Skeletal muscle cell (primary cell): ENCODE results near the gene NOXA1.
"Not testable (repeated sequence)": the region's sequence is repeated elsewhere in the genome, so short reads cannot be mapped to it uniquely, and the experiment has no call there.

Experiments used
- DNase-seq: peaks from one replicate; pipeline ENCODE4 v3.0.0-alpha.2; 2010; ENCODE audit warnings: low read depth
- H3K4me3 ChIP-seq: 2 replicates; pipeline ENCODE4 v1.5.1; 2011; ENCODE audit warnings: low read depth, mild to moderate bottlenecking, control low read depth, low read length, moderate library complexity

The NOXA1 gene

DNA sequence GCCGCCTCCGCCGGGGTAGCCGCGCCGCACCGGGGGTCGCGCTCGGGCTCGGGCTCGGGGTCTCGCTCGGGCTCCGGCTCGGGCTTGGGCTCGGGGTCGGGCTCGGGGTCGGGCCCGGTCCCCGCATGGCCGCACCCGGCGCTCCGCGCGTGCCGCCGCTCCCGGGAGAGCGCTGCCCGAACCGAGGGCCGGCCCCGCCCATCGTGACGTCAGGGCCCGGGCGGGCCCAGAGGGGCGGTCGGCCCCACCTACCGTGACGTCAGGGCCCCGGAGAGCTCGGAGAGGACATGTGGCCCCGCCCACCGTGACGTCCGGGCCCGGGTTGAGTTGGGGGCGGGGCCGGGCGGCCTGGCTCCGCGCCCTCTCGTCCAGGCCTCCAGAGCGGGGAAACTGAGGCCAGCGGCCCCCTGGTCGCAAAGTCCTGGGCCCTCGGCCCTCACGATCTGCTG, 36.0 kb downstream of the NOXA1 start, which contains the start of gene NSMF:
Gene NSMF (minus strand): TSS at position 183 of the 449 bp plus-strand sequence. CDS start 232 bp downstream, outside the sequence.
- peak; percentile 48 for DNase-seq
- peak within 1 kb of the TSS; percentile 83 for H3K4me3 ChIP-seq

DNA sequence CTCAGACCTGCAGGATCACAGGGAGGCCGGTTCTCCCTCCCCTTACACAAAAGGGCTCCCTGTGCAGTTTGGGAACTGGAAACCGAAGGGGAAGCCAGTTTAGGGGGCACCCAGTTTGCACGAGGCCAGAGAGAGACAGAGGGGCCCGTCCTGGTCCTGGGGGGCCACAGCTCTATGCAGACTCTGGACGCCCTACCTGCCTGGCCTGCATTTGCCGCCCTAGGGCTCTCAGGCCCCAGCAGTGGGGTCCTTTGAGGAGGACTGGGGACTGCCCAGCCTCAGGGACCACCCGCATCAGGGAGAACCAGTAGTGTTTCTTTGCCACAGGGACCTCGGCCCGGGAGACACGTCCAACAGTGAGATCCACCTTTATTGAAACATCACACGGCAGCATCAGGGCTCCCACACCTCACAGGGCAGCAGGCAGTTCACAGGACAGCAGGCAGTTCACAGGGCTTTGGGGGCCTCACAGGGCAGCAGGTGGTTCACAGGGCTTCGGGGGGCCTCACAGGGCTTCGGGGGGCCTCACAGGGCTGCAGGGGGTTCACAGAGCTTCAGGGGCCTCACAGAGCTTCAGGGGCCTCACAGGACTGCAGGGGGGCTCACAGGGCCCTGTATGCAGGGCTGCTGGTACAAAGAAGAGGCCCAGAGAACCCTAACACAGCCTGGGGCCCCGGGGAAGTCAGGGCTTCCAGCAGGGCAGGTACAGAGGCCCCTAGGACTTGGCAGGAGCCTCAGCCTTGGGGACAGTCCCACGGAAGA, 36.6 kb downstream of the NOXA1 start:
- no peak for DNase-seq
- H3K4me3 ChIP-seq = peak overlapping the region; percentile 83

DNA sequence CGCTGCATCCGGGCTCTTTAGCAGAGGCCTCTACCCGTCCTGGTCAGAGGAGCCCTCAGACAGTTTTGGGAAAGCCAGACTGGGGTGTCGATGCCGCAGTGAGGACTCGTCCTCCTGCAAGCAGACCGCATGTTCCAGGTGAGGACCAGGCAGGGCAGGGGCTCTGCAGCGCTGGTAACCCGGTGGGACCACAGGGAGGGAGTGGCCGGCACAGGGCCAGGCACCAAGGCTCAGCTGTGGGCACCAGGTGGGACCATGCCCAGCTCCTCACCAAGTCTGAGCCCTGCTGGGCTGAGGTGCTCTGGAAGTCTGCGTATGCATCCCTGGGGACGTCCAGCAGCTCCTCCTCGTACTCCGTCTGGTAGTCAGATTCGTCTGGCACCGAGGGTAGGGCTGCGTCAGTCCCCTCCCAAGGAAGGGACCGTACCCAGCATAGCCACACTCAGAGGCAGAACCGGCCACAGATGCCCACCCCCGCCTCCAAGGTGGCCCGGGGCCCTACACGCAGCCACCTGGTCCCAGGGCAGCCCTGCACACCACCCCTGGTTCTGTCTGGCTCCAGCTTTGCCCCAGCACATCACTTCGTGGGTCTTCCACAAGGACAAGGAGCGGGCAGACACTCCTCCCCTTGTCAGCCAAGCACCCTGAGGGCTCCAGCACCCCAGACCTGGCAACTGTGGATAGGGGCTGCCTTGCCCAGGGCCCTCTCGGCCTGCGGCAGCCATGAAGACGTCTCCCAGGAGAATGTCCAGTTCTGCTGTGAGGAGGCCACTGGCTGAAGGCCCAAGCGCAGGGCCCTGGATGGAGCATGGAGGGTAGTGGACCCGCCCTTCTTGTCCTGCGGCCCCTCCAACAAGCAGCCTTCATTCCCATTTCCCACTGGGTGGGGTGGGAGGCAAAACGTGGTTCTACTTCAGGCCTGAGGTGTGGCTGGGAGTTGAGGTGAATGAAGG, 37.4 kb downstream of the NOXA1 start:
- no peak for DNase-seq
- H3K4me3 ChIP-seq = no peak overlapping the region

DNA sequence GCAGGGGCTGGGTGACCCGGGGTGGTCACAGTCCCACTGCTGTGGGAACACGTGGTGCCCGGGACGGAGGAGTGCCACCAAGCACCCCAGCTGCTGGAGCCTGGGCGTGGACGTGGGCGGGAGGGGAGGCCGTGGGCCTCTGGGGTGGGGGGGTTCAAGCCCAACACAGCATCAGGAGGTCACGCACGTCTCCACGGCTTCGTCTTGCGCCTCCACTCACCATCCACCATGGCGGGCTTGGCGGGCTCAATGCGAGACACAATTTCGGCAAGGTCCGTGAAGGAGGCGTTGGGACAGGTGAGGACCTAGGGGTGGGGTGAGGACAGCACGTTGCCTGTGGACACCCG, 38.1 kb downstream of the NOXA1 start:
- DNase-seq = no peak
- H3K4me3 ChIP-seq = no peak overlapping the region

DNA sequence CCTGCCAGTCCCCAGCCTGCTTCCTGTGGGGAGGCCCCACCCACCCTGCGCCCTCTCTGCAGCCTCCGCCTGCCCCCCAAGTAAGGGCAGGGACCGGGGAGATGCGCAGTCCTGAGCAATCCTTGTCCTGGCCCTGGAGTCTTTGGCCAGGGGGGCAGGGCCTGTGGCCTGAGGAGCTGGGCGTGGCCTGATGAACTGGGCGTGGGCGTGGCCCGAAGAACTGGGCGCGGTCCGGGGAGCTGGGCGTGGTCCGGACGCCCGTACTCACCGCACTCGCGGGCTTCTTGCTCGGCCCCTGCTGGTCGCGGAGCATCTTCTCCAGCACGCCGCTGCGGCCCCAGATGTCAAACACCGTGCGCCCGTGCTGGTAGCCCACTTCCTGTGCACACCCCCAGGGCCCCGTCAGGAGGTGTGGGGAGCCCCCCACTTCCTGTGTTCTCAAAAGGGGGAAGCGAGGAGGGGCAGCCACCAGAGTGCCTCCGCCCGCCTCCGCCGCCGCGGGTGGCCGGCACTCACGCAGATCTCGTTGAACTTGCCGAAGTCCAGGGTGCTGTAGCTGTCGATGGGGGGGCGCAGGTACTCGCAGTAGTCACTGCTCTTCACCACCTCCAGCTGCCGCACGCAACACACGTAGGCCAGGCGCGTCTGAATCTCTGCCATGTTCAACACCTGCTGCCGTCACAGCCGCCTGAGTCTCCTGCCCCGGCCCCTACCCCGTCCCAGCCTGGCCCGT, 38.6 kb downstream of the NOXA1 start:
- DNase-seq = no peak
- no peak overlapping the region for H3K4me3 ChIP-seq

DNA sequence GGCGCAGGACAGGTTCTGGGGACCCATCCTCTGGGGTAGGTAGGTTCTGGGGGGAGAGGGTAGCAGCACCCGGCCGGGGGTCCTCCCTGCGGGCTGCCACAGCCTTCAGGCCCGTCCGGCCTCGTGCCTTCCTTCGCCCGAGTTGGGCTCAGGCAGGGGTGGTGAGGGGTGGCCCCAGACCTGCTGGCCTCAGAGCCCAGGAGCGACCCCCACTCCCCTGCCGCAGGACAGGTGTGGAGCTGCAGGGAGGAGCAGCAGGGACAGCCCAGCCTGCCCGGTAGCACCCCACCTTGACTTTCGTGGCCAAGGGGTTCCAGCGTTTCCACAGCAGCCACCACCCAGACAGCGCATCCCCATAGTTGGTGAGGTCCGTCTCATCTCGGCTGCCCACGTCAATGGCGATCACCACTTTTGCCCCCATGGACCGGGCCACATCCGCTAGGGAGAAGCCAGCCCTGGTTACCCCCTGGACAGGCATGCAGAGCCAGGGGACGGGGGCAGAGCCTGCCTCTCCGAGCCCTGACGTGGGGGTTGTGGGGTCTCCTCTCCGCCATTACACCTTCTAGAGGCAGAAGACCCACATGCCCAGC, 39.3 kb downstream of the NOXA1 start:
- DNase-seq = no peak
- H3K4me3 ChIP-seq = no peak overlapping the region

DNA sequence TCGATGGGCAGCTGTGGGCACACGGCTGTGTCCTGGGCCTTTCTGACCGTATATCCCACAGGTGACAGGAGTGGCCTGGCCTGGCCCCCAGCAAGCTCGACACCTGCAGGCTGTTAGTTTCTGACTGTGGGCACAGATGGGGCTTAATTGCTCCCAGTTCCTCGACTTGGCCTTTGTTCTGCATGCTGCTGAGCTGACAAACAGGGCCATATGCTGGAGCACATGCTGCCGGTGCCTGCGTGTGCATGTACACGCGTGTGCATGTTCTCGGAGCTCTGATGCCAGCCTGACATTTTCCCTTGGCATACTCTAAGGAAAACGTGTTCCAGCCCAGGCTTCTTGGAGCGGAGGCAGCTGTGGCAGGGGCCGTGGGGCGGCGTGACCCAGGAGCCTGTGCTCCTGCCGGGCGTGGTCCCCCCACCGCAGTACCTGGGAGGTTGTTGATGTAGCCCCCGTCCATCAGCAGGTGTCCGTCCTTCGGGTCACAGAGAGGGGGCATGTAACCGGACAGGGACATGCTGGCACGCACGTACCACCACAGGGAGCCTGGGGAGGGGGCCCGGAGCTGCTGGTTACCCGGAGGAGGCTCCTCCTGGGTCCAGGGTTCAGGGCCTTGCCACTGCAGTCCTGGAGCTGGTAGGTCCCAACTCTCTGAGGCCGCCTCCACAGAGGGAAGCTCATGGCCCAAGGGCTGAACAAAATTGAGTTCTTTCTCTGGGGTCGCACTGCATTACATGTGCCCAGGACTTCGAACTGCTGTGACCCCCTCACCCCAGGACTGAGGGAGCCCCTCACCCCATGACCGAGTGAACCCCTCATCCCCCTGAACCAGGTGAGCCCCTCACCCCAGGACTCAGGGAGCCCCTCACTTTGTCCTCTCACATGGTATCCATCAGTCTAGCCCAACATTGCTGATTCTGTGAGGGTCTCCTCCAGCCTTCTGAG, 40.1 kb downstream of the NOXA1 start:
- no peak overlapping the region for H3K4me3 ChIP-seq

DNA sequence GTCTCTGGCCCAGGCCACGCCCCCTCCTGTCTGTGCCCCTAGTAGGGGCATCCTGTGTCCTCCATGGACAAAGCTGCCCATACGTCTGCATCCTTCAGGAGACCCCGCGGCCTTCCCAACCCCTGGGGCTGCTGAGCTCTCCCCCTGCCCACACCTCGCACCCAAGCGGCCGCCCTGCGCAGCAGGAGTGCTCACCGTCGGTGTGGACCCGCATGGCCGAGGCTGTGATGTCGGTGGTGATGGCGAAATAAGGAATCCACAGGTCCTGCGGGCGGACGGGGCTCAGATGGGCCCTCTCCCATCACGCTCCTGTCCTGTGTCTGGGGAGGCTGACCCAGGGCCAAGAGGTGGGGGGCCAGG, 40.7 kb downstream of the NOXA1 start:
- DNase-seq = no peak
- H3K4me3 ChIP-seq = no peak overlapping the region

More for the DNA sequence above, 40.1 kb downstream of the NOXA1 start:
- no peak for DNase-seq

DNA sequence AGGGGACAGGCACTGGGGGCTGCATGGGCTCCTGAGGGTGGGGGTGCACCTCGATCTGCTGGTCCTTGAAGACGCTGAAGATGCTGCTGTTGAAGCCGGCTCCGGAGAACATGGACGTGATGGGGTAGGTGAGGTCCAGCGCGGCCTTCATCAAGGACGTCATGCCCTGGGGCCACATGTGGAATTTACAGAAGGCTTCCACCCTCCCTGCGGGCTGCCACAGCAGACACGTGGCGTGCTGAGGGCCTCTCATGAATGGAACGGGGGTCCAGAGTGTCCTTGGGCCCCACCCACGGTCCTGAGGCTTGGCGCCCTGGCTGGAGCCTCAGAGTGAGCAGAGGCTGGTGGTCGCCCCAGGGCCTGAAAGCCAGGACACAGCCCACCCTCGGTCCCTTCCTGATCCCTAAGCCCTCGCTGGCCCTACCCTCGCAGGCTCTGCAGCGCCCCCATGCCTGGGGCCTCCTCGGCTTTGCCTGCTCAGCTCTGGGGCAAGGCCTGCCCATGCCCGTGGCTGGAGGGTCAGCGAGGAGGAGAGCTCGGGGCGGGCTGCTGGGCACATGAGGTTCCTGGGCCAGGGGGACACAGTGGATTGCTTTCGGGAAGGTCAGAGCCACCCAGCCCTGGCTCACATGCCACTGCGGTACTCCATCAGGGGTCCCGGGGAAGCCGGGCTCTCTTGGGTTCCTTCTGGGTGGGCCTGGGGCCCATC, 41.3 kb downstream of the NOXA1 start:
- no peak for DNase-seq
- H3K4me3 ChIP-seq = no peak overlapping the region

DNA sequence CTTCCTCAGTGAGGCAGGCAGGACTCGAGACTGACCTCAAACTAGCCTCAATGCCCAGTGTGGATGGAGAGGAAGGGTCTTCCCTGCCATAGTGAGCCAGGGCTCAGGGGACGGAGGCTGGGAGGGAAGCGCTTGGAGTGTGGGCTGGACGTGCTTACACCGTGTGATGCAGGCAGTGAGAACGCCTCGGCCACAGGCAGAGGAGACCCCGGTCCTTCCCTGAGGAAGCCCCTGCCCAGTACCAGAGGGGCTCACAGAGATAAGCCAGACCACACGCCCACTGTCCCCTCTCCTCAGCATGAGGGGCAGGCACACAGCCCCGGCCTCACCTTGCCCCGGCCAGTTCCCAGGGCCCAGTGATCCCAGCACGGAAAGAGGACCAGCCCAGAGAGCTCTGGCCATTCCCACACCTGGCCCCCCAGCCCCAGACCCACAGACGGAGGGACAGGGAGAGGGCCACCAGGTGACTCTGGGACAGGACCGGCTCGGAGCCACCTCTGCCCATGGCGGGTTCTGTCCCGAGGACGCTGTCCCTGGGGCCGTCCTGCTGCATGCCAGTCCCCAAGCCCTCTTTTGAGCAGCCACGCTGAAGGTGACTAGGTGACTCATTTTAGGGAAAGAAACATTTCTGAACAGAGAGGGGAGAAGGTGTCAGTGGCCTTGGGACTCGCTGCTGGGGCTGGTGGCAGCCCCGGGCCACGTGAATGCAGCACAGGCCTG, 42.0 kb downstream of the NOXA1 start:
- H3K4me3 ChIP-seq = no peak overlapping the region
- DNase-seq = no peak

DNA sequence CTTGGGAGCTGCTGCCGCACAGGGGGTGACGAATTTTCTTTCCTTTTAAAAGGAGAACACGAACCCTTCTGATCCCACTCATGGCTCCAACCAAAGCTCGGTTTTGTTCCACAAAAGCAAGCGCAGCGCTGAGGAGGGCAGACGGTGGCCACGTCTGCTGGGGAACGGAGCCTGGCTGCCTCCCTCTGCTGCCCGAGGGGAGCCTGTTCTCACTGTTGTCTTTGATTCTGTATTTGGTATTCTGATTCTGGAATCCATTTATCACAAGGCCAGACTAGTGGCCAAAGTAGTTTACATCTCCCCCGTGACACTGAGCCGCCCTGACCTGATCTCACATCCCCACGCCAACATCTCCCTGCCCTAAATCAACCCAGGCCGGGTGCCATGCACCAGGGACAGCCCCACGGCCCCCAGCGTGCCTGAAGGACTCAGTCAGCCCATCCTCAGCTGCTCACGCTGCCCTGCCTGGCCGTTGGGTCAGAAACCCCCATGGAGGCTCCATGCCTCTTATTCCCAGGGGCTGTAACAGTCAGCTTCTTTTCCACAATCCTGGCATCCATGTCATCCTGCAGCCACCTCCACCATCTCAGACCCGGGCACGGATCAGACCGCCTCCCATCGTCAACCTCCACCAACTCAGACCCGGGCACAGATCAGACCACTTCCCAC, 42.7 kb downstream of the NOXA1 start:
- no peak for DNase-seq

DNA sequence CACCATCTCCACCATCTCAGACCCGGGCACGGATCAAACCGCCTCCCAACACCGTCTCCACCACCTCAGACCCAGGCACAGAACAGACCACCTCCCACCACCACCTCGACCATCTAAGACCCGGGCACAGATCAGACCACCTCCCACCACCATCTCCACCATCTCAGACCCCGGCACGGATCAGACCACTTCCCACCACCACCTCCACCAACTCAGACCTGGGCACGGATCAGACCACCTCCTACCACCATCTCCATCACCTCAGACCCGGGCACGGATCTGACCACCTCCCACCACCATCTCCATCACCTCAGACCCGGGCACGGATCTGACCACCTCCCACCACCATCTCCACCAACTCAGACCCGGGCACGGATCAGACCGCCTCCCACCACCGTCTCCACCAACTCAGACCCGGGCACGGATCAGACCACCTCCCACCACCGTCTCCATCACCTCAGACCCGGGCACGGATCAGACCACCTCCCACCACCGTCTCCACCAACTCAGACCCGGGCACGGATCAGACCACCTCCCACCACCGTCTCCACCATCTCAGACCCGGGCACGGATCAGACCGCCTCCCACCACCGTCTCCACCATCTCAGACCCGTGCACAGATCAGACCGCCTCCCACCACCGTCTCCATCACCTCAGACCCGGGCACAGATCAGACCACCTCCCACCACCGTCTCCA, 43.3 kb downstream of the NOXA1 start:
- not testable (repeated sequence) for H3K4me3 ChIP-seq, DNase-seq

More for the DNA sequence above, 42.7 kb downstream of the NOXA1 start:
- H3K4me3 ChIP-seq = no peak overlapping the region

DNA sequence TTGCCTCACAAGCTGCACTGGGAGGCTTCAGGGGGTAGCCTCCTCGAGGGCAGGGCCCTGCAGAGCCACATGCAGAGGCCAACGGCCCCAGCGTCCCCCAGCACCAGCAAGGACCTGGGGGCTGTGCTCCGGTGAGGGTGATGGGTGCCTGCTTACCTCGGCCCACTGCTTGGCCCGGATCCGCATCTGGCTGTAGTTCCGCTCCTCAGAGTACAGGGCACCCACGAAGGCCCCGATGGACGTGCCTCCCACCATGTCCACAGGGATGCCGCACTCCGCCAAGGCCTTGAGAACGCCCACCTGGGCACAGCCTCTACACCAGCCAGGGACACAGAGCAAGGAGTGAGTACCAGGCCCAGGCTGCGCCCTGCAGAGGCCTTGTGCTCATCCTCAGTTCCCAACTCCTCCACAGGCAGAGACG, 44.0 kb downstream of the NOXA1 start:
- DNase-seq = no peak
- no peak overlapping the region for H3K4me3 ChIP-seq

DNA sequence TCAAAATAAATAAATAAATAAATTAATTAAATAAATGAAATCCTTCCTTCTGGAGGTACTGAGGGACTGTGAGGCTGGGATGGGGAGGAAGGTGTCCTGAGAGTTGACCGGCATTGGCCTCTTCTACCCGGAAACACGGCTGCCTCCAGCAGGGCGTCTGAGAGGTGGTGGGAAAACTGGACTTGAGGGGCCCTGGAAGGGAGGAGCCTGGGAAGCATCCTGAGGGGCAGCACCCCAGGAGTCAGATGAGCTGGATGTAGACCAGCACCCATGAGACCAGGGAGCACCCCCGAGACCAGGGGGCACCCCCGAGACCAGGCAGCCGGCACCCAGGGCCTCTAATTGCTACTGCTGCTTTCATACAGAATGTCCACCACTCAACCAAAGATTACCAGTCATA, 44.7 kb downstream of the NOXA1 start:
- no peak overlapping the region for H3K4me3 ChIP-seq
- no peak for DNase-seq

DNA sequence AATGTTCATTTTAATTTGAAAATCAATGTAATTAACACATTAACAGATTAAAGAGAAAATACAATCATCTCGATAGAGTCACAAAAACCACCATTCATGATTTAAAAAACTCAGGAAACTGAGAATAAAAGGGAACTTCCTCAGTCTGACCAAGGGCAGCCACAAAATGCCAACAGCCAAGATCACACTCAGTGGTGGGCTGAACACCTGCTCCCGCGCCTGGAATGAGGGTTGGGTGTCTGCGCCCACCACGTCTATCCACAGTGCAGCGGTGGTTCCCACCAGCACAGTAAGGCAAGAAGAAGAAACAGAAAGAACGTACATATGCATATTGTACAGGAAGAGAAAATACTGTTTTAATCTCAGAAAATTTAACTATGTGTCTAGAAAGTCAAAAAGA, 47.6 kb downstream of the NOXA1 start:
- no peak for DNase-seq

DNA sequence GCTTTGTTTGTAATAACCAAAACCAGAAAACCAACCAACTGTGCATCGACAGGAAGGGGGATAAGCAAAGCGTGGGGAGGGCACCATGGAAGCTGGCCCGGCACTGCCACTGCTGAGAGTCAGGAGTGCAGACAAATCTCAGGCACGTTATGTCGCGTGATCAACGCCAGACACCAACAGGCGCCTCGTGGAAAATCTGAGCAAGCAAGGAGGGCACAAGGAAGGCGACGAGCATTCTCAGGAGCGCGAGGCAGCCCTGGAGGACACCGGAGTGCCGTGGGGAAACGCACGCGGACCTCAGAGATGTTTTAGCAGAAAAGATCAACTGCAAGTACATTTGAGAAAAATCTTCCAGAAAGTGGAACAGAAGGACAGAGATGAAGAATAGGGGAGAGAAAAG, 51.1 kb downstream of the NOXA1 start:
- no peak for DNase-seq

More for the DNA sequence above, 47.6 kb downstream of the NOXA1 start:
- no peak overlapping the region for H3K4me3 ChIP-seq

More for the DNA sequence above, 51.1 kb downstream of the NOXA1 start:
- H3K4me3 ChIP-seq = no peak overlapping the region
